Measurements from ENCODE around the gene DDX23.

Gene DDX23

GRCh38 chr12:48800457-48800856, 51.5 kb downstream of the DDX23 start:
- no peak overlapping the region for H3K27ac Mint-ChIP-seq

GRCh38 chr12:48796976-48797375, 55.0 kb downstream of the DDX23 start:
- DNase-seq = peak in 1 of 2 donors; percentile 62
- Mint-ChIP-seq H3K27me3 (peaks cover 19% of the 10 kb centered on the region), H3K4me1 (peaks cover 11% of the 10 kb centered on the region), H3K9me3 (no peaks in the 10 kb centered on the region), H3K27ac (no peak overlapping the region), H3K4me3 (no peak overlapping the region)
- peak; percentile 98 for ATAC-seq

More at GRCh38 chr12:48800457-48800856, 51.5 kb downstream of the DDX23 start:
- H3K4me3 Mint-ChIP-seq = no peak overlapping the region
- DNase-seq (no peak), ATAC-seq (no peak)
- H3K9me3 Mint-ChIP-seq = no peaks in the 10 kb centered on the region
- peaks cover 18% of the 10 kb centered on the region for H3K4me1 Mint-ChIP-seq
- H3K27me3 Mint-ChIP-seq = peaks cover 12% of the 10 kb centered on the region

DNA sequence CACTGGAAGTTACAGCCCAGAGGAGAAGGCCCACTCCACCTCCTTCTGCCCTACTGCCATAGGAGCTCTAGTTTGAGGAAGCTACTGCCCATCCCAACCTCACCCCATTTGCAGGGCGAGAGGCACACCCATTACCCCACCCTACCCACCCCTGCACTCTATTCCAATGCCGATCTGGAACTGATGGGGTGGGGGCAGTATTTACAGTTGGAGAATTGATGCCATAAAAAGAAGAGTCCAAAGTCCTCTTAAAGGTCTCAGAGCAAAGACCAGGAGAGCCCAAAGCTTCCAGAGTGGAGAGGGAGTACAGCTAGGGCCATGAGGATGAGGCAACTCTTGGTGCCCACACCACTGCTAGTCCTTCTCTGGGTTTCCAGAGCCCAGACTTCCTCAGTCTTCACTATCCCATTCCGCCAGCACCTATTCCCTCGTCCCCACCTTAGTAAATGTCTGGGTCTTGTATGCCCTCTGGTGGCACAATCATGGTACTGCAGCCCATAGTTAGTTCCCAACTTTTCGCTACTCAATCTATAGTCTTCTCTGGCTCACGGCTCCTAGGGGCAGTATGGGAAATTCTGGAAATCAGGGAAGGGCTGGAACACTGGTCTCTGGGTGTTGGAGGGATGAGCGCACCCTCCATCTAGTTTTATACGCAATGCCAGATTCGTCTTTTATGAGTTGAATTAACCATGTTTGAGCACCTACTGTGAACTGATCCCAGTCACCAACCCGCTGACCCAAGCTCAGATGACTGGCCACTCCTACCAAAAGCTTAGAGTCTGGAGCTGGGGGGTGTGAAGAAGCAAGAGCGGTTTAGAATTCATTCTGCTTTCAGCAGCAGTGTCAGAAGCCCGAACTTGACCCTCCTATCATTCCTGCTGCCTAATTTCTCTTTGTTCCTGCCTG, 56.2 kb downstream of the DDX23 start:
- peaks cover 11% of the 10 kb centered on the region for H3K4me1 Mint-ChIP-seq
- no peak overlapping the region for H3K4me3 Mint-ChIP-seq
- H3K27ac Mint-ChIP-seq = no peak overlapping the region
- no peaks in the 10 kb centered on the region for H3K9me3 Mint-ChIP-seq
- peaks cover 19% of the 10 kb centered on the region for H3K27me3 Mint-ChIP-seq
- peak; percentile 39 to 55 for DNase-seq
- ATAC-seq = peak; percentile 54

GRCh38 chr12:48794870-48795269, 57.1 kb downstream of the DDX23 start:
- H3K4me3 Mint-ChIP-seq = no peak overlapping the region
- H3K27me3 Mint-ChIP-seq = peaks cover 19% of the 10 kb centered on the region
- H3K27ac Mint-ChIP-seq = no peak overlapping the region
- DNase-seq (no peak), ATAC-seq (no peak)
- no peaks in the 10 kb centered on the region for H3K9me3 Mint-ChIP-seq
- H3K4me1 Mint-ChIP-seq = peaks cover 13% of the 10 kb centered on the region

DNA sequence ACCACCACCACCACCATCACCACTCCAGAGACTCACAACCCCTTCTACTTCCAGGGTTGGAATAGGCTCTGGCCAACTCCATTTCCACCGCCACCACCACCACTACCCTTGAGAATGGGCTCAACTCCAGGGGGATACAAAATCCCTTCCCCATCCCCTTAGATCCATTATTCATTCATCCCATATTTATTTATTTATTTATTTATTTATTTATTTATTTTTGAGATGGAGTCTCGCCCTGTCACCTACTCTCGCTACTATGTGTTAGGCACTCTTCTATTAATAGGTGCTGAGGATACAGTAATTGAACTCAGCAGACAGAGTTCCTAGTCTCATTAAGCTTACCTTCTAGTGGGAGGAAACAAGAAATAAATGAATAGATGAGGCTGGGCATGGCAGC, 58.3 kb downstream of the DDX23 start:
- H3K27ac Mint-ChIP-seq = no peak overlapping the region
- no peak for ATAC-seq

GRCh38 chr12:48789858-48790326, 62.1 kb downstream of the DDX23 start:
- Mint-ChIP-seq H3K27me3 (peaks cover 66% of the 10 kb centered on the region), H3K4me1 (peaks cover 16% of the 10 kb centered on the region), H3K9me3 (no peaks in the 10 kb centered on the region), H3K4me3 (peak overlapping the region; percentile 76 to 80), H3K27ac (no peak overlapping the region)
- peak; percentile 13 for ATAC-seq
- no peak for DNase-seq

More for the DNA sequence above, 58.3 kb downstream of the DDX23 start:
- Mint-ChIP-seq H3K9me3 (no peaks in the 10 kb centered on the region), H3K4me1 (peaks cover 22% of the 10 kb centered on the region), H3K27me3 (peaks cover 31% of the 10 kb centered on the region), H3K4me3 (no peak overlapping the region)
- no peak for DNase-seq

GRCh38 chr12:48788854-48789775, 62.8 kb downstream of the DDX23 start, which contains the start of gene ADCY6:
Gene ADCY6, minus strand, starts transcription at chr12:48789089. Its CDS starts 5,655 bp downstream, at chr12:48783434.
- ATAC-seq (peak; percentile 56), DNase-seq (no peak)
- peaks cover 69% of the 10 kb centered on the region for H3K27me3 Mint-ChIP-seq
- H3K4me3 Mint-ChIP-seq = peak within 1 kb of the TSS; percentile 78 to 80
- H3K9me3 Mint-ChIP-seq = no peaks in the 10 kb centered on the region
- H3K4me1 Mint-ChIP-seq = peaks cover 16% of the 10 kb centered on the region
- peak within 1 kb of the TSS in 1 of 2 donors; percentile 74 for H3K27ac Mint-ChIP-seq

DNA sequence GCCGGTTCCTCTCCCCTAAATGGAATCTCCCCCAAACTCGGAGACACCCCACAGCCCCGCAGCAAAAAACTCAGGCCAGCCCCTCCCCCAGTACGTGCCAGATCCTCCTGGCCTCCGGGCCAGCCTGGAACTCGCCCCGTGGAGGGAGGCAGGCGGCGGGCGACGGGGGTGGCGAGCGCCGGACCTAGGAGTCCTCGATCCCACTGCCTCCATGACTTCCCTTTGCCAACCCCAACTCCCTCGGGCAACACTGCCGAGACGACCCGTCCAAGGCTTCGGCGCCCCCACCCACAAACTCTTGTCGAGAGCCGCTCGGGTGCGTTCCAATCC, 63.5 kb downstream of the DDX23 start:
- Mint-ChIP-seq H3K27me3 (peaks cover 69% of the 10 kb centered on the region), H3K4me3 (peak overlapping the region; percentile 76 to 80), H3K27ac (no peak overlapping the region), H3K4me1 (peaks cover 16% of the 10 kb centered on the region), H3K9me3 (no peaks in the 10 kb centered on the region)
- no peak for DNase-seq
- ATAC-seq = no peak

DNA sequence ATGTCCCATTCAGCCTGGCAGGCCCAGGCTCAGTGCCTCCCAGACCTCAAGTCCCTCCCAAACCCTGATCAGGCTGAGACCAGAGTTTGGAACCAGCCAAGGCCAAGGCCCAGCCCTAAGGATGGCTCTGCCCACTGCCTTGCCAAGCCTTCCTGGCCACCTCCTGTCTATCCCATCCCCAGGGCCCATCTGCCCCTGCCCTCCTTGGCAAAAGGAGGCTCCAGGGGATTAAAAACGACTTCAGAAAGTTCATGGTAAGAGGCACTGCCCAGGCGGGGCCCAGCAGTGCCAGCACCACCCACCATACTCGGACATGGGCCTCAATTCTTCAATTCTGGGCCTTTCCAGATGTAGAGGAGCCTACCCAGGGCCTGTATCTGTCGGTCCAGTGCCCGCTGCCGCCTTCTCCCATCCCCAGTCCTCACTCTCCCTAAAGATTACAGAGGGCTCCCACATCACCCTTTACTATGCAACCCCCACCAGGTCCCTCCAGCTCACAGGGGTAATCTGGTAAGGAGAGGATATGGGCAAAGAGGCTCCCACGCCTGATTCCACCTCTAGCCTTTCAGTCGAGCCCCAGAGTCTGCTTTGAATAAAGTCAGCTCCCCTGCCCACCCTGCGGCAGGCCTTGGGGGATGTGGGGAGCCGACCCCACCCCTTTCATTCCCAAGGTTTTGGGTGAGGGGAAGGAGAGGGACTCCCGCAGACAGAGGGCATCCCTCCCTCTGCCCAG, 64.0 kb downstream of the DDX23 start:
- Mint-ChIP-seq H3K4me3 (peak overlapping the region; percentile 76 to 80), H3K27ac (no peak overlapping the region), H3K9me3 (no peaks in the 10 kb centered on the region), H3K27me3 (peaks cover 69% of the 10 kb centered on the region), H3K4me1 (peaks cover 16% of the 10 kb centered on the region)
- peak; percentile 5 for ATAC-seq
- no peak for DNase-seq

DNA sequence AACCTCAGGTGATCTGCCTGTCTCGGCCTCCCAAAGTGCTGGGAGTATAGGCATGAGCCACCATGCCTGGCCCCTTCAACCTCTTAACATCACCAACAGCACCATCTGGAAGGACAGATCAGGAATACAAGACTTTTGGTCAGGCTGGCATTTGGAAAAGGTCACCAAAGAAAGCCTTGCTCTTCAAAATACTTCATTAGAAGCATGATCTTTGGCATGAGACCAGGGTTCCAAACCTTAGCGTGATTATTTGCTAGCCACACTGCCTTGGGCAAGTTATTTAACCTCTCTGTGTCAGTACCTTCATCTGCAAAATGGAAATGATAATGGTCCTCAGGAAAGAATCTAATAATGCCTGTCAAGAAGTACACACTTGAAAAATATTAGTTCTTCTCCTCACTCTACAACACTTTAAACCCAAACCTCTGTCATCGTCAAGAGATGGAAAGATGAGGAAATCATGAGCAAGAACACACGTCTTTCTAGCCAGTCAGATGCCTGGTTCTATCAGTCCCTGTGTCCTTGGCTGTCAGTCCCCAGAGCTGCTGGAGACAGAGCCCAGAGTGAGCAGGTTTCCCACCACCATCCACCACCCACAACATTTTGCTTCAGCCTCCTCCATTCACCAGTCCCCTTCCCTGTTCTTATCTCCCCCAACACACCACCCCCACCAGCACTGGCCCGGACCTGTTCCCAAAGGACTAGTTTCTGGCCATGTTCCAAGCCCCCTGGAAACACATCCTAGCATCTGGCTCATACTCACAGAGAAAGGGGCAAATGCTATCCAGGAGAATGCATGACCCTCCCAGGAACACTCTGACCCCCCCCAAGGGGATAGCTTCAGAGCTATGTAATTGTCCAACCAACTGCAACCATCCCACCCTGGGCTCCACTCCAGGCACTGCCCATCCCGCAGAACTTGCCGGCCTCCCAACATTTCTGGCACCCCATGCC, 65.1 kb downstream of the DDX23 start:
- H3K27me3 Mint-ChIP-seq = peaks cover 78% of the 10 kb centered on the region
- no peak overlapping the region for H3K27ac Mint-ChIP-seq
- H3K4me3 Mint-ChIP-seq = no peak overlapping the region
- H3K4me1 Mint-ChIP-seq = peaks cover 16% of the 10 kb centered on the region
- DNase-seq (no peak), ATAC-seq (no peak)
- no peaks in the 10 kb centered on the region for H3K9me3 Mint-ChIP-seq

DNA sequence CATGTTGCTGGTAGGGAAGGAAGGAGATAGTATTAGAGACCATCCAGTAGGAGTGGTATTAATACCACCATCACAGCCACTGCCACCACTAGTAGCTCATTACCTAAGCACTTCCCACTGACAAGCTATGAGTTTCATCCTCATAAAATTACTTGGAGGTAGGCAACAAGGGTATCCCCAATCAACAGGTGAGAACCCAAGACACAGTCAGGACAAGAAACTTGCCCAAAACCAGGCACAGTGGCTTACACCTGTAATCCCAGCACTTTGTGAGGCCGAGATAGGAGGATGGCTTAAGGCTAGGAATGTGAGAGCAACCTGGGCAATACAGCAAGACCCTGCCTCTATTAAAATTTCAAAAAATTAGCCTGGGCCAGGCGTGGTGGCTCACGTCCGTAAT, 68.5 kb downstream of the DDX23 start:
- Mint-ChIP-seq H3K27ac (no peak overlapping the region), H3K4me3 (no peak overlapping the region), H3K4me1 (peaks cover 11% of the 10 kb centered on the region), H3K27me3 (peaks cover 54% of the 10 kb centered on the region), H3K9me3 (no peaks in the 10 kb centered on the region)
- DNase-seq (no peak), ATAC-seq (no peak)

GRCh38 chr12:48782457-48783395, 69.2 kb downstream of the DDX23 start:
- Mint-ChIP-seq H3K4me1 (peaks cover 8% of the 10 kb centered on the region), H3K27me3 (peaks cover 47% of the 10 kb centered on the region), H3K4me3 (no peak overlapping the region), H3K27ac (peak overlapping the region in 1 of 2 donors; percentile 30), H3K9me3 (no peaks in the 10 kb centered on the region)
- DNase-seq (no peak), ATAC-seq (peak; percentile 26)

GRCh38 chr12:48781750-48782456, 70.1 kb downstream of the DDX23 start:
- DNase-seq (no peak), ATAC-seq (peak; percentile 13)
- Mint-ChIP-seq H3K9me3 (no peaks in the 10 kb centered on the region), H3K27ac (peak overlapping the region; percentile 30 to 32), H3K4me1 (peaks cover 8% of the 10 kb centered on the region), H3K27me3 (peaks cover 39% of the 10 kb centered on the region), H3K4me3 (no peak overlapping the region)
